DMS53 treated with DMSO at 0.1 percent for 48 hours (cell line): Measurements from ENCODE around the gene CLIC5.
A peak's percentile ranks its signal among the peaks of the same experiment; 100 is the strongest.

Experiments used
- DNase-seq: peaks from one replicate; lab custom pipeline; 2025; ENCODE audit not compliant: unreplicated experiment; lab: John Stamatoyannopoulos, UW

Gene CLIC5

DNA sequence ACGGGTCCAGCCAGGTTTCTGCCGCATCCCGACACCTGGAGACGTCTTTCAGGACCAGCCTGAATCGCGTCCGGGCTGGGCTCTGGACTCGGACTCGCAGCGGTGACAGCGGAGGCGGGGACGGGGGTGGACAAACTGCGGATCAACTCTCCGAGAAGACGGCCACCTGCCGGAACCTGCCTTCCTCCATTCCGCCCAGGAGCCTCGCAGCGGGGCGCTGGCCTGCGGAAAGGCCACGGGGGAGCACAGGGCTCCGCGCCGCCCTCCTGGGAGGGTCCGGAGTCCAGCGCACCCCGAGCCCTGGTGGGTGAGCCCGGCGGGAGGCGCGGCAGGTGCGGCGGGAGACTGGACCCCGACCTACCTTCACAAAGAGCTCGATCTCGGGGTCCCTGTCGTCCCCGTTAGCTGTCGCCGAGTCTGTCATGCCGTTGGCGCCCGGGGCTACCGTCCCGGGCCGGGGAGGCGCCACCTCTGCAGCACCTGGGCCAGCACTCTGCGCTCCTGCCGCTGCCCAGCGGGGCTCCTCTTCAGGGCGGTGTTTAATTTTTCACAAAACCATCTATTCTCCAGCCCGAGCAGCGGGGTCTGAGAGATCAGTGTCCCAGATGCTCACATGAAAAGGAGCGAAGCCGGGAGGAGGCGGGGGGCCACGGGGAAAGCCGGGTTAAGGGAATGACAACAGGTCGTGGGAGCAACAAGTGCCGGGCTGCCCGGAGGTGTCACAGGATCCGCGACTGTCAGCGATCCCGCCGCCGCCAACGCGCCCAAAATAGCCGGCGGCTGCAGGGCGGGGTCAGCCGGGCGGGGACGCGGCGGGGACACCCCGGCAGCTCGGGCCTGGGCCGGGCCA lies at the start of gene CLIC5:
CLIC5 (minus strand) TSS at position 742 of the 850 bp plus-strand sequence; CDS start at position 424, 318 bp downstream.
- no peak for DNase-seq

- no peak for DNase-seq
These were observed 47.3 kb upstream of the CLIC5 start for GRCh38 chr6:46062991-46063390.

DNA sequence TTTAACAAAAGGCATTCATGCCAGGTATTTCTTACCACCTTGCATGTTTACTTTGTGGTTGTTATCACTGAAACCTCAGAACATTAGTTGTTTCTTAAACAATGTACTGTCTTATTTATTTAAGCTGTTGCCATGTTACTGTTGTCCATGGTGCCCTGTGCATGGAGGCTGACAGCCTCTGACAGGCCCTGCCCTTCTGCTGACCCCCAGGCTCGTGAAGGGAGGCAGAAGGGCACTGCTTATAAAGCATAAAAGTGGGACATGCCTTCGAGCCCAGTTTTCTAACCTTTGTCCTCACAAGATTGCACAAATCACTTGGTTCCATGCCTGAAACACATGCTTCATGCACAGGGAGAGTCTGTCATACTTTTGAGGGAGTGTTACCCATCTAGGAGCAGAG lies 46.7 kb upstream of the CLIC5 start:
- DNase-seq: no peak

GRCh38 chr6:46061497-46061896 lies 45.8 kb upstream of the CLIC5 start:
- DNase-seq: no peak

DNA sequence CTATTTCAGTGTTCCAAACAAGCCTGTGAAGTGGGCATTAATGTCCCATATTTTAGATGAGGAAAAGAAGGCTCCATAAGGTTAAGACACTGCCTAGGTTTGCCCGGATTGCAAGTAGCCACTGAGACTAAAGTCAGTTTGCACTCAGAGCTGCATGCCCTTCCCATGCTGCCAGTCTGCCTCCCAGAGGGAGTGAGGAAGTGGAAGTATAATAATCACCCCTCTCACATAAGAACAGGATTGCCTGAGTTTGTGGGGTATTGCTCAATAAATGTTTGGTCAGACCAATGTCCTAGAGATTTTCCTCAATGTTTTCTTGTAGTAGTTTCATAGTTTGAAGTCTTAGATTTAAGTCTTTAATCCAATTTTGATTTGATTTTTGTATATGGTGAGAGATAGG lies 43.9 kb upstream of the CLIC5 start:
- DNase-seq: no peak

DNA sequence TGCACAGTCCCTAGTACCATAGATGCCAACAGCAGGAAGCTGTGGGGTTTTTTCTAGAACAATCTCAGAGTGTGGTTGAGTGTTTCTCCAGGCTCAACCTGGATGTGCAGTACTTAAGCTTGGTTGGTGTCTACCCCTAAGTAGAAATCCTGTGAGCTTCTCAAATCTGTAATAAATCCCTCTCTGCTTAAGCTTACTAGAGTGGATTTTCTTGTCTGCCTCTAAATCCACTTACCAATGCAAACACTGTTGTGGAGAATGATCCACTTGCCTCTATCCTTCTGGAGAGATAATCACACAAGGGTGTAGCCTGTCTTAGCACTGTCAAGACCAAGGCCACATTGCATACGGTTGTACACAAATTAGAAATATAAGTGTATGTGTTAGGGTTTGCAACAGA lies 43.3 kb upstream of the CLIC5 start:
- DNase-seq: no peak

DNA sequence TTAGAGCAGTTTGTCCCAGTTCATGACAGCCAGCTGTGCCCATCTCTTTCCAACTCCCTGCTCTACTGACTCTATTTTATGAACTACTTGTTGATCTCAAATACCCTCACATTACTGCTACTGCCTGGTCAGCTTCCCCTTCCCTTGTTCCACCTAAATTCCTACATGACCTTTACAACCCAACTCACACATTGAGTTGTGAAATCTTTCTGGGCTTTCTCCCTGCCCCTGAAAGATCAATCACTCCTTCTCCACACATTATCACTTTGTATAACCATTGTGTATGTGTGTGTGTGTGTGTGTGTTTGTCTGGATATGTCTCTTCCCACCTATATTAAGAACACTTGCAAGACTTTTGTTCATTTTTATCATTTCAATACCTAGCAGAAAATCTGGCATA lies 42.1 kb upstream of the CLIC5 start:
- no peak for DNase-seq

GRCh38 chr6:46056906-46057529 lies 41.4 kb upstream of the CLIC5 start:
- DNase-seq: no peak

- DNase-seq: no peak
These were observed 38.9 kb upstream of the CLIC5 start for GRCh38 chr6:46054516-46054915.

DNA sequence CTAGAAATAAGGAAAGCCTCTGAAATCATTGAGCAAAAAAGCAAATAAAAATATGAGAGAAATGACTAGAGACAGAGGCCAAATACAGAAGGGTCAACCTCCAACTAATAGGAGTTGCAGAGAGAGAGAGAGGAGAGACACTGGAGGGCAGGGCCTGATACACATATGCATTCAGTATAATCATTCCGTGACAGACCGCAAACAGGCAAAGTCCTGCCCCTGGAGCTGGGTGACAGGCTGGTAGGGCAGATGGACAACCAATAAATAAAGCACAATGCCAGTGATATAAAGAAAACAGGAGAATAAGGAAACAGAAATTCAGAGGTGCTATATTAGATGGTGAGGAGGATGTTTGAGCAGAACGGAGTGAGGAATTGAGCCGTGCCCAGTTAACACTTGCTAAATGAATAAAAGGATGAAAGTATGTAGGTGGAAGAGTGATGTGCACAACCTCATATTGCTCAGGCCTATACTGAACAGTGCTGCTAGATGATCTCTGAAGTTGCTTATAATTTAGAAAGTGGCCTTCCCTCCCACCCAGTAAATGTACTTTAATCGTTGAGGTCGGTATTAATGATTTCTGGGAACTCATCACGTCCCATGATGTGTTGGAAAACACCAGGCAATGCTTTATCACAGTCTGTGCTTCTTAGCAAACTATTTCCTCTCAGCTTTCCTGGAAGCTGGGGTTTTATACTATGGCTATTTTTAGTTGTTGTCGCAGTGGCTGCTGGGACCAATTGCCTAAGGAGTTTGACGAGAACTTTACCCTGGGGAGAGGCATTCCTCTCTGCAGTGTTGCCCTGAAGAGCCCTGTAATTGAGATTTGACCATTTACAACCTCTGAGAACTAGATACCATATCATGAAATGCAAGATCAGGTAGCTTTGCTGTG lies 37.6 kb upstream of the CLIC5 start:
- DNase-seq: no peak

DNA sequence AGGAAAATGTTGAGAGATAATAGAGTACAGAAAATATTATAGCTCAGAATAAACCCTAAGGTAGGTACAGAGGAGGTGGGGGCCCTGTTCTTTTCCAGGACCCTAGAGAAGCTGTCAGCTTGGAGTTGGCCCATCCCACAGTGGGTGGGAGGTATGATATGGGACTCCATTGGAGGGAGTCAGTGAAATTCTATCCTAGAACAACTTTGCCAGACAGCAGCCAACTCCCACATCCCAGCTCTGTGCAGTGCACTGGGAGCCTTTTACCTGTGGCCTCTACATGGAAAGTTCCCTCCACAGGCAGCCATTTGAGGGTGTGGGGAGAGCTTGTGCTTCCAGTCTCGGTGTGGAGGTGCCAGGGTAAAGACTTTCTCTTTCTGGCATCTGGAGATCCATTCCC lies 36.8 kb upstream of the CLIC5 start:
- no peak for DNase-seq

- peak; percentile 1 for DNase-seq
These were observed 36.3 kb upstream of the CLIC5 start for GRCh38 chr6:46051962-46052361.

DNA sequence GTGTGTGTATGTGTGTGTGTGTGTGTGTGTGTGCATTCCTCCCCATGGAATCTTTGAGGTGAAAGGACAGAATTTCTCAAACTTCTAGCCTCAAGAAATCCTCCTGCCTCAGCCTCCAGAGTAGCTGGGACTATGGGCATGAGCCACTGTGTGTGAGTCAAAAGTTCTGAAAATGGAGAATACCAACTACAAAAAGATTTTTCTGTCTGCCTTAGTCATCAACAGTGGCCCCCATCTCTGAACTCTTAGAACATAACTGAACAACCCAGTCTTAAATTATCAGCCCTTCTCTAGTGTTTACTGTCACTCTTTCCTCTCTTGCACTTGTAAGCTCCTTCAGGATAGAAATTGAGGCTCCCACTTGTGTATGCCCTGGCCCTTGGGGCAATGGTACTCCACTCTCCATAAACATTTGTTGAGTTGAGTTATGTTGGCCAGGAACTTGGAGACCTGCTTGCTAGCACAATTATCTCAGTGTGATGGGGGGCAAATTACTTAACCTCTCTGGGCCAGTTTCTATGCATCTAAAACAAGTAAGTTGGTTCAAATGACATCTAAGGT lies 35.3 kb upstream of the CLIC5 start:
- DNase-seq: no peak

DNA sequence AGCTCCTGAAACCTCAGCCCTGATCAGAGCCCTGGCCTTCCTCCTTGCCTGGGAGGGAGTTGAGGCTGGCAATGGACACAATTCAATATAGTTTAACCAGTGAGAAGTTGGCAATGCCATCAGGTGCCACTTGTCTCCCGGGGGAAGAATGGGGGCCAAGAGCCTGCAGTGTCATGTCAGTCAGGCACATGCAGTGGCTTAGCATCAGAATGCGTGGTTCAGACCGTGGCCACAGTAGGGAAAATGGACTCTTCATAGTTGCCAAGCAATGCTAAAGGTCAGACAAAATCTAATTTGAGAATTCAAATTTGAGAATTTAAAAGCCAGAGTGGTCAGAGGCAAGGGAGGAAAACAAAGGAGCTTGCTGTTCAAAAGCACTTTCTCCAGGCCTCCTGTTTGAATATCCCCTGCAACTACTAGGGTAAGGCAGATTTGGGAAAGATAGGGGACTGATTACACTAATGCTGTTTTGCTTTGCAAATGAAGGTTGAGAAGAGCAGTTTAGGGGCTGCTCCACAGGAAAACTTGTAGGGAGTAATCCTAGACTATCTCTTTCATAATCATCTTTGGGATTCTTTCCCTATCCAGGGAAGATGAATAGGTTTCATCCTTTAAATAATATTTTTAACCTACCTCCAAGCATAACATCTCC lies 33.1 kb upstream of the CLIC5 start:
- DNase-seq: no peak

DNA sequence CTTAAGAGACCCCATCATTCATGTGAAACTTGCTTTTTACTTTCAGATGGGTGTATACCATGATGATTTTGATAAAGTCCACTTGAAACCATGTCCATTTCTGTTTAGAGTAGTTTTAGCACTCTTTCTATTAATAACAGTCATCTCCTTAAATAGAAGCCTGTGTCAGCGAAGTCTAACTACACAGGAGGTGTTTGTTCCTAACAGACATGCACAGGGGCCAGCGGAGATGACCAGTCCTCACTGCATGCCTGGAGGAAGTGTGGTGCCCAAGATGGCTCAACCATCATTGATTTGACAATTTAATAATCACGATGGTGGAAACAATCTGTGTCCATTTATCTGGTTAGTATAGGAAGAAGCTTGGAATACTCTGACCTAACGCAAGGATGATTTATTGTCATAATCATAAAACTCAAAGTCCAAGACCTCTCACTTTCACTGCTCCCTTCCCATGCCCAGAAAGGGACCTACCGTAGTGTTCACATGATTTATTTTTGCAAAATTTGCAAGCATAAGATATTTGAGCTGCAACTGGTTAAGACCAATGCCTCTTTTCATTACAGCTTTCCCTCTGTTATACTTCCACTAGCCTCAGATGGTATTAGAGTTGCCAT lies 31.0 kb upstream of the CLIC5 start:
- DNase-seq: no peak

DNA sequence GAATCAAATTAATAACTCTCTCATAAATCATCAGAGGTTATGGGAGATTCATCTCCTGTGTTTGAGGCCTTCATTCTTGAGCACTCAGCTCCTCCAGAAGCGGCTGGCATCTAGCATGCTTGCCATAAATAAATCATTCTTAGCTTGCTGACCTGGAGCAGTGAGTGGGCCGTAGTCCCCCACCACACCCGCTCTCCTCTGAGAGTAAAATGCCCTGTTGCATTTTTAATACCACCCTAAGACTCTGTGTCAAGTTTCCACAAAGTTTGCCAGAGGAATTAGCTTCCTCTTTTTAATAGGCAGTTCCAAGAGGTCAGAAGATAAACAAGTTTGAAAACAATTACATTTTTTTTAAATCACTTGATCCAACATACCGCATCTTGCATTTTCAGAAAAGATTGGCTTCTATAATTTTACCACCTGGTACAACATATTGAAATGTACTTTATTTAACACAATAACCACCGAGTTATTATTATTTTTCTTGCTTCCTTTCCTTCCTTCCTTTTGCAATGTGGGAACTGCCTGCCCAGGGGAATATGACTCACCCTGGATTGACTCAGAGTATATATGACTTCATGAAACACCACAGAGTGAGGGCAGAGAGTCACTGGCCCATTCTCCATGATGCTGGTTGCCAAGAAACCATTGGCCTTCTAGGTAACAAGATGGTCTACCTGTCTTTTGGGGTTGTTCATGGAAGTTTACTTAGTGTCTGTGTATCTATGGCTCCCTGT lies 29.4 kb upstream of the CLIC5 start:
- DNase-seq: no peak

GRCh38 chr6:46042355-46042999 lies 26.8 kb upstream of the CLIC5 start:
- peak; percentile 82 for DNase-seq

DNA sequence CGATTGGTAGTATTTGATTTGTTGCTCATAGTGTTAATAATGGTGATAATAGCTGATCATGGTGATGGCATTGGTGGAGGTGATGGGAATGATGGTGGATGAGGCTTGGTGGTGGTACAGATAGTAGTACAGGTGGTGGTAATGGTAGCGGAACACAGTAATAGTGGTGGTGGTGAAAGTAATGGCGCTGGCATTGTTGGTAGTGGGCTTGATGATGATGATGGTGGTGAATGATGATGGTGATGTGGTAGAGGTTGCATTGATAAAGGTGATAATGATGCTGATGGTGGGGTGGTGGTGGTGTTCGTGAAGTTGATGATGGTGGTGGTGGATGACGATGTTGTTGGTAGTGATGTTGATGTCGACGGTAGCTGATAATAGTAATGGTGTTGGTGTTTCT lies 24.6 kb upstream of the CLIC5 start:
- DNase-seq: no peak

GRCh38 chr6:46039646-46040045 lies 24.0 kb upstream of the CLIC5 start:
- no peak for DNase-seq
